Testis (tissue), 2 donors: Measurements from ENCODE around the gene ADPGK.

Experiments used
- POLR2A ChIP-seq: fragments of 450-650 bp; IDR thresholded peaks from one replicate; pipeline ENCODE4 v1.6.1; 2017; ENCODE audit warnings: antibody characterized with exemption, mild to moderate bottlenecking, moderate library complexity
- TF ChIP-seq, protein P1 (sequence below), 3 experiments: fragments of 450-650 bp in 2 of 3; fragments of 200-600 bp in 1 of 3; sonication (generic) in 1 of 3; IDR thresholded peaks; one replicate each; pipeline ENCODE4 v1.5.1; 2016 to 2019; ENCODE audit warnings: antibody characterized with exemption in 3 of 3, mild to moderate bottlenecking in 2 of 3, moderate library complexity in 1 of 3

DNA sequence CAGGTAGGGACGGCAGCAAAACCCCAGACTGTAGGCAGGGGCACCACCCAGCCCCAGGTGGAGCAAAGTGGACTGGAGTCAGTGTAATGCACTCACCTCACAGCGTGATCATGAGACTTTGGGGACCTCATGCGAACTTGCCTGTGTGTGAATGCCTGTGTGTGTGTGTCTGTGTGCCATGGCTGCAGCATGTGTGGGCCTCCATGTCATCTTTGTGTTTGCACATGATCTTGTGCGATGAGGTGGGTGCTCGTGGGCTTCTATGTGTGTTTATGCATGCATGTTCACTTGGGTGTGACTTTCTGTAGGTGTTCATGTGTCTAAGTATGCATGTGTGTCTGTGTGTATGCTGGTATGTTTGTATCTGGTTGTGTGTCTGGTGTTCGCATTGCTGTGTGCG is 41.2 kb upstream of the ADPGK start:
- TF ChIP-seq, protein P1, sequence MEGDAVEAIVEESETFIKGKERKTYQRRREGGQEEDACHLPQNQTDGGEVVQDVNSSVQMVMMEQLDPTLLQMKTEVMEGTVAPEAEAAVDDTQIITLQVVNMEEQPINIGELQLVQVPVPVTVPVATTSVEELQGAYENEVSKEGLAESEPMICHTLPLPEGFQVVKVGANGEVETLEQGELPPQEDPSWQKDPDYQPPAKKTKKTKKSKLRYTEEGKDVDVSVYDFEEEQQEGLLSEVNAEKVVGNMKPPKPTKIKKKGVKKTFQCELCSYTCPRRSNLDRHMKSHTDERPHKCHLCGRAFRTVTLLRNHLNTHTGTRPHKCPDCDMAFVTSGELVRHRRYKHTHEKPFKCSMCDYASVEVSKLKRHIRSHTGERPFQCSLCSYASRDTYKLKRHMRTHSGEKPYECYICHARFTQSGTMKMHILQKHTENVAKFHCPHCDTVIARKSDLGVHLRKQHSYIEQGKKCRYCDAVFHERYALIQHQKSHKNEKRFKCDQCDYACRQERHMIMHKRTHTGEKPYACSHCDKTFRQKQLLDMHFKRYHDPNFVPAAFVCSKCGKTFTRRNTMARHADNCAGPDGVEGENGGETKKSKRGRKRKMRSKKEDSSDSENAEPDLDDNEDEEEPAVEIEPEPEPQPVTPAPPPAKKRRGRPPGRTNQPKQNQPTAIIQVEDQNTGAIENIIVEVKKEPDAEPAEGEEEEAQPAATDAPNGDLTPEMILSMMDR (IDR thresholded peaks at IDR 0.05): no peak
- no peak for TF ChIP-seq POLR2A
